Activated naive CD4-positive, alpha-beta T cell treated with anti-CD3 and anti-CD28 coated beads, Interleukin-2, amount 10 ng/mL, durations not matched to agents 7 days and 5 days (primary cell): ENCODE measurements around the gene BCR.

Experiments
- CTCF ChIA-PET: fragments of 350-600 bp; sonication (Branson Sonifier 250); formaldehyde crosslinking; loops from one replicate; lab custom pipeline; 2021; ENCODE audit warnings: antibody characterized with exemption; lab: Charles Lee
- DNase-seq: peaks from one replicate; pipeline ENCODE4 v3.0.0-alpha.2; 2020
- H3K27ac Mint-ChIP-seq: one replicate; pipeline ENCODE4 v1.8.0; 2021; ENCODE audit warnings: mild to moderate bottlenecking, moderate library complexity, mixed read lengths
- H3K27me3 Mint-ChIP-seq: one replicate; pipeline ENCODE4 v1.8.0; 2021; ENCODE audit warnings: mild to moderate bottlenecking, mixed read lengths
- H3K36me3 Mint-ChIP-seq: one replicate; pipeline ENCODE4 v1.8.0; 2021; ENCODE audit warnings: mixed read lengths
- H3K4me1 Mint-ChIP-seq: one replicate; pipeline ENCODE4 v1.8.0; 2021; ENCODE audit warnings: mixed read lengths
- H3K4me3 Mint-ChIP-seq: one replicate; pipeline ENCODE4 v1.8.0; 2021; ENCODE audit warnings: mild to moderate bottlenecking, moderate library complexity, mixed read lengths
- H3K9me3 Mint-ChIP-seq: one replicate; pipeline ENCODE4 v1.8.0; 2021; ENCODE audit warnings: mixed read lengths

The BCR gene

GRCh38 chr22:23187211-23187610 is 6.9 kb downstream of the BCR start:
- Mint-ChIP-seq H3K27ac (peak overlapping the region; percentile 37), H3K36me3 (peaks cover 48% of the 10 kb centered on the region), H3K27me3 (no peaks in the 10 kb centered on the region), H3K9me3 (no peaks in the 10 kb centered on the region), H3K4me3 (no peak overlapping the region), H3K4me1 (peaks cover 60% of the 10 kb centered on the region)
- CTCF ChIA-PET: interaction anchor here (1.2 kb wide), 1 partner anchor 95 kb away, joined by 3 read pairs; no protein-coding TSS in a partner anchor
- DNase-seq: no peak

GRCh38 chr22:23187871-23188700 is 7.8 kb downstream of the BCR start:
- no peaks in the 10 kb centered on the region for H3K9me3 Mint-ChIP-seq
- H3K4me1 Mint-ChIP-seq: peaks cover 55% of the 10 kb centered on the region
- no peak overlapping the region for H3K4me3 Mint-ChIP-seq
- H3K36me3 Mint-ChIP-seq: peaks cover 40% of the 10 kb centered on the region
- no peak for DNase-seq
- CTCF ChIA-PET: interaction anchor here (0.8 kb wide), 1 partner anchor 8 kb away, joined by 3 read pairs; the partner anchor contains the start of gene BCR
- H3K27me3 Mint-ChIP-seq: no peaks in the 10 kb centered on the region
- no peak overlapping the region for H3K27ac Mint-ChIP-seq

DNA sequence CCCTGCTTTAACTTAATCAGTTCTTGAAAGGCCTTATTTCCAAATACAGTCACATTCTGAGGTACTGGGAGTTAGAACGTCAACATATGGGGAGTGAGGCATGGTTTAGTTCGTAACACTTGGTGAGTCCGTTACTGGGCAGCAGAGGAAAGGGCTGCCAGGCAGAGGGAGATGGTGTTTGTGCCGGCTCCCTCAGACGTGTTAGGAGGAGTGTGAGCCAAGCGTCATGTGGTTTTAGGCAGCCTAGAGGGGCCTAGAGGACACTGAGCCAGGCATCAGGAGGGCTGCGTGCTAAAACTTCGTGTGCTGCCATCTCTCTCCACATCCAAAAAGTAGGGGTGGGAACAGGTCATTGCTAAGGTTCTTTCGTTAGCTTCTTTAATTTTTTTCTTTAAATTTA is 10.2 kb downstream of the BCR start:
- no peak for DNase-seq
- Mint-ChIP-seq H3K36me3 (peaks cover 28% of the 10 kb centered on the region), H3K4me1 (peaks cover 32% of the 10 kb centered on the region), H3K27ac (no peak overlapping the region), H3K27me3 (no peaks in the 10 kb centered on the region), H3K4me3 (no peak overlapping the region), H3K9me3 (no peaks in the 10 kb centered on the region)
- CTCF ChIA-PET: no interaction called here

- H3K4me1 Mint-ChIP-seq: peaks cover 18% of the 10 kb centered on the region
- H3K27ac Mint-ChIP-seq: no peak overlapping the region
Measured at GRCh38 chr22:23192133-23192532, 11.8 kb downstream of the BCR start.

GRCh38 chr22:23192558-23192957 is 12.2 kb downstream of the BCR start:
- H3K4me1 Mint-ChIP-seq: peaks cover 16% of the 10 kb centered on the region
- H3K9me3 Mint-ChIP-seq: no peaks in the 10 kb centered on the region
- CTCF ChIA-PET: no interaction called here
- no peak for DNase-seq
- H3K4me3 Mint-ChIP-seq: no peak overlapping the region
- peaks cover 15% of the 10 kb centered on the region for H3K36me3 Mint-ChIP-seq
- H3K27ac Mint-ChIP-seq: no peak overlapping the region
- no peaks in the 10 kb centered on the region for H3K27me3 Mint-ChIP-seq

More at GRCh38 chr22:23192133-23192532, 11.8 kb downstream of the BCR start:
- Mint-ChIP-seq H3K36me3 (peaks cover 19% of the 10 kb centered on the region), H3K9me3 (no peaks in the 10 kb centered on the region), H3K4me3 (no peak overlapping the region), H3K27me3 (no peaks in the 10 kb centered on the region)
- CTCF ChIA-PET: no interaction called here
- DNase-seq: no peak

- CTCF ChIA-PET: no interaction called here
- no peak overlapping the region for H3K4me3 Mint-ChIP-seq
- H3K4me1 Mint-ChIP-seq: peaks cover 9% of the 10 kb centered on the region
Measured at GRCh38 chr22:23193196-23193827, 13.0 kb downstream of the BCR start.

GRCh38 chr22:23193882-23194281 is 13.6 kb downstream of the BCR start:
- H3K9me3 Mint-ChIP-seq: no peaks in the 10 kb centered on the region
- CTCF ChIA-PET: no interaction called here
- H3K27me3 Mint-ChIP-seq: no peaks in the 10 kb centered on the region
- no peak for DNase-seq
- H3K4me1 Mint-ChIP-seq: peaks cover 9% of the 10 kb centered on the region
- H3K27ac Mint-ChIP-seq: no peak overlapping the region
- peaks cover 10% of the 10 kb centered on the region for H3K36me3 Mint-ChIP-seq
- no peak overlapping the region for H3K4me3 Mint-ChIP-seq

More at GRCh38 chr22:23193196-23193827, 13.0 kb downstream of the BCR start:
- Mint-ChIP-seq H3K9me3 (no peaks in the 10 kb centered on the region), H3K27me3 (no peaks in the 10 kb centered on the region), H3K27ac (no peak overlapping the region), H3K36me3 (peaks cover 10% of the 10 kb centered on the region)
- DNase-seq: no peak

DNA sequence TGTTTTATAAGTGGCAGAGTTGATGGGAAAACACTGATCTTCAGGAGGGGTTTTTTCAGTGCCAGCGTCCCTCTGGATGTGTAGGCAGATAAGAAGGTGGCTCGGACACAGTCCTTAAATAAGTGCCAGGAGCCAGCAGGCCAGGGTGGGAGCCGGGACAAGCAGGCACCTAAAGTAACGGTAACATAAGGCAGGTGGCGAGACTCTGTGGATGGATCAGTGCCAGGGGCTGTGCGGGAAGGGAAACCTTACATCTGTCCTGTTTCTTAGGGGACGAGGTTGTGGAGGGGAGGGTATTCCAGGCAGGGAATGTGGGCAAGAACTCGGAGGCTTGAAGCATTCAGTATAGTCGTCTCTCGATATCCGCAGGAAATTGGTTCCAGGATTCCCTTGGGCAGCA is 15.9 kb downstream of the BCR start:
- DNase-seq: no peak
- Mint-ChIP-seq H3K4me3 (no peak overlapping the region), H3K4me1 (peaks cover 12% of the 10 kb centered on the region), H3K27me3 (no peaks in the 10 kb centered on the region), H3K27ac (no peak overlapping the region), H3K9me3 (no peaks in the 10 kb centered on the region), H3K36me3 (peaks cover 9% of the 10 kb centered on the region)
- CTCF ChIA-PET: interaction anchor here (0.8 kb wide), 1 partner anchor 13 kb away, joined by 3 read pairs; no protein-coding TSS in a partner anchor

DNA sequence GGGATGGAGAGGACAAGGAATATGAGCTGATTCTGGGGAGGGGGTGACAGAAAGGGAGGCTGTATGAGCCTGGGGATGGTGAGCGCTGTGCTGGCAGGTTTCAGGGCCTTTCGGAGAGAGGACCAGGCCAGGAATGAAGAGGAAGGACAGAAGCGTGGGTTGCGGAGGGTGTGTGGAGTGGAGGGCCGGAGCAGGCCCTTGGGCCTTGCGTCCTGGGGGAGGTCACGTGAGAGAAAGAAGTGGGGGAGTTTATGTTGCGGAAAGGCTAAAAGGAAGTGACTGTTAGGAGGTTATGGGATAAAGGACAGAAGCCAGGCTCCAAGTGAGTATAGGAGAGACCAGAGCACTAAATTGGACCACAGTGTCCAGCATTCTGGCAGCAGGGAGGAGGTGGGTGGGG is 17.5 kb downstream of the BCR start:
- Mint-ChIP-seq H3K27ac (no peak overlapping the region), H3K9me3 (no peaks in the 10 kb centered on the region), H3K4me3 (no peak overlapping the region), H3K4me1 (peaks cover 17% of the 10 kb centered on the region), H3K36me3 (peaks cover 6% of the 10 kb centered on the region), H3K27me3 (no peaks in the 10 kb centered on the region)
- CTCF ChIA-PET: no interaction called here
- DNase-seq: no peak

DNA sequence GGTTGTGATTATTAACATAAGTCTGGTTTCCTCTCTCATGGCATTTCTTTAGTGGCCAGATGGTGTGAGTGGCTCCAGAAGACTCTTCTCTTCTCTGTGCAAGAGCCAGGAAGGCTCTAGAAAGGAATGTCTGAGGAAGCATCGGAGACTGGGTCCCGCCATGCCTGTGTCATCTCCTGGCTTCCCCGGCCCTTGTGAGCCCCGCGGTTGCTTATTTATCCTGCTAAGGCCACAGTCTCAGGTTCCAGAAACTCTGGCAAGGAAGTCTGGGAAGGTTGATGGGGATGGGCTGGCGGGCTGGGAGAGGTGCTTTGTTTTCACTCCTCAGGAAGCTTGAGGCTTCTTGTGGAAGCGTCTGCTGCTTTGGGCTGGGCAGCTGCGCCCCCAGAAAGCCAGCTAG is 18.9 kb downstream of the BCR start:
- no peak for DNase-seq
- peaks cover 15% of the 10 kb centered on the region for H3K4me1 Mint-ChIP-seq
- peaks cover 6% of the 10 kb centered on the region for H3K36me3 Mint-ChIP-seq
- no peaks in the 10 kb centered on the region for H3K27me3 Mint-ChIP-seq
- H3K27ac Mint-ChIP-seq: no peak overlapping the region
- CTCF ChIA-PET: no interaction called here
- H3K4me3 Mint-ChIP-seq: no peak overlapping the region
- H3K9me3 Mint-ChIP-seq: no peaks in the 10 kb centered on the region

- H3K4me1 Mint-ChIP-seq: peaks cover 15% of the 10 kb centered on the region
- peaks cover 8% of the 10 kb centered on the region for H3K36me3 Mint-ChIP-seq
- H3K27ac Mint-ChIP-seq: no peak overlapping the region
- no peak overlapping the region for H3K4me3 Mint-ChIP-seq
- no peaks in the 10 kb centered on the region for H3K27me3 Mint-ChIP-seq
- CTCF ChIA-PET: no interaction called here
- no peaks in the 10 kb centered on the region for H3K9me3 Mint-ChIP-seq
- DNase-seq: no peak
Measured at GRCh38 chr22:23200898-23201297, 20.6 kb downstream of the BCR start.

DNA sequence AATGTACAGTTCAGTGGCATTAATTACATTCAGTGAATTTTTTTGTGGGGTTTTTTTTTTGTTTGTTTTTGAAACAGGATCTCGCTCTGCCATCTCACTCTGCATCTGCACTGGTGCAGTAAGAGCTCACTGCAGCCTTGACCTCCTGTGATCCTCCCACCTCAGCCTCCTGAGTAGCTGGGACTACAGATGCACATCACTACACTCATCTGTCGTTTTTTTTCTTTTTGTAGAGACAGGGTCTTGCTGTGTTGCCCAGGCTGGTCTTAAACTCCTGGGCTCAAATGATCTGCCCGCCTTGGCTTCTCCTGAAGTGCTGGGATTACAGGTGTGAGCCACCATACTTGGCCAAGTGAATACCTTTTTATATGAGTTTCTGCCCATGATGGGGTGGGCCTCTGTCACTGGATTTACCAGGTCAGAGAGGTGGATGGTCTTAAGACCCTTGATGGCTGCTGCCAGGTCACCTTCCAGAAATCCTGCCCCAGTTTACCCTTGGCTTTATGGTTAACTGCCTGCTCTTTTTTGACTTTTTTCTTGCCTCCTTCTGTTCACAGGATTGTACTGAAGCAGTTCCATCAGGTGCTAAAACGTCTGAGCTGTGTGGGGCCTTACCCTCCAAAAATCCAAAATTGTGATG is 22.6 kb downstream of the BCR start:
- Mint-ChIP-seq H3K27me3 (no peaks in the 10 kb centered on the region), H3K36me3 (peaks cover 15% of the 10 kb centered on the region), H3K4me3 (no peak overlapping the region), H3K9me3 (no peaks in the 10 kb centered on the region), H3K27ac (no peak overlapping the region), H3K4me1 (peaks cover 15% of the 10 kb centered on the region)
- CTCF ChIA-PET: no interaction called here
- no peak for DNase-seq

DNA sequence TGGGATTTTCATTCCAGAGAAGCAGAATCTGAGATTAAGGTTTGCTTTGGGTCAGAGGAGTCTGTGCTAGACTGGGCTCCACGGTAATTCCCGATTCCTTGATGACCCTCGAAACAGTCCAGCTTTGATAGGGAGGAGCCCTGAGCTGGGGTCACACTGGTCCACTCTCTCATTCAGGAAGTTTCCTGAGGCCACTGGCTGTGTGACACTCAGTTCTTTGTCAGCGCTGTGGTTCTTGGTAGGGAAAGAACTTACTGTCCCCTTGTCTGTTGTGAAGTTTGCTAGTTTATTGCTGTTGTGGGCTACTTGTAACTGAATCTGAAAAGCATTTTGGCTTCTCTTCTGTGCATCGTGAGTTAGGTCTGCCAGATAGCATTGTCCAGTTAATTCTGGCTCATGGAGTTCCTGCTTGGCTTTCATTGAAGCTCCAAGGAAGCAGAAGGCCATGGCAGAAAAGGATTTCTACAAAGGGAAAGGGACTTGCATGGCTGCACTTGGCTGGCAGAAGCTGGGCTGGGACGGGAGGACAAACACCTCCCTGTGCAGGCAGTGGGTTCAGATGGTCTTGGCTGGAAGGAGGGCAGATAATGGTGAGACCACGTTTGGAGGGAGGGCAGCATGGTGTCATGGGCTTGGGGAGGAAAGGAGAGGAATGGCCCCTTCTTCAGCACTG is 23.3 kb downstream of the BCR start:
- CTCF ChIA-PET: interaction anchor here (0.6 kb wide), 1 partner anchor 40 kb away, joined by 3 read pairs; no protein-coding TSS in a partner anchor
- Mint-ChIP-seq H3K4me1 (peaks cover 15% of the 10 kb centered on the region), H3K36me3 (peaks cover 15% of the 10 kb centered on the region)

DNA sequence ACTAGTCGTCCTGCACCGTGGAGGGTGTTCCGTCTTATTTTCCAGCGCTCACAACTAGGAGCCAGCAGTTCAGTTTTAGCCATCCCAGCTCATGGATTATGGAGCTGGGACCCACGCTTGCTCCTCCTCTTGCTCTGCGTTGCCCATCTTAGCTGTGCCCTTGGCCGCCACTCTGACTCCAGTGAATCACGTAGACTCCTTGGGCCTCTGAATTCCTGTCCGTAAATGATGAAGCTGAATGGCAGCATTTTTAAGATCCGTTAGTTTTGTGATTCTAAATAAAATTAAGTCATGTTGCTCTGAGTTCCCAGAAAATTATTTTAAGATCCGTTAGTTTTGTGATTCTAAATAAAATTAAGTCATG is 23.8 kb downstream of the BCR start:
- Mint-ChIP-seq H3K4me1 (peaks cover 15% of the 10 kb centered on the region), H3K9me3 (no peaks in the 10 kb centered on the region), H3K36me3 (peaks cover 18% of the 10 kb centered on the region), H3K27me3 (no peaks in the 10 kb centered on the region), H3K27ac (no peak overlapping the region), H3K4me3 (no peak overlapping the region)
- CTCF ChIA-PET: interaction anchor here (0.6 kb wide), 1 partner anchor 40 kb away, joined by 3 read pairs; no protein-coding TSS in a partner anchor
- no peak for DNase-seq

More for the DNA sequence above, 23.3 kb downstream of the BCR start:
- Mint-ChIP-seq H3K27me3 (no peaks in the 10 kb centered on the region), H3K9me3 (no peaks in the 10 kb centered on the region), H3K4me3 (no peak overlapping the region), H3K27ac (no peak overlapping the region)
- DNase-seq: no peak
